Erythroblast (primary cell): ENCODE measurements around the gene NRG3.

ENCODE experiments used
- GATA1 ChIP-seq: IDR thresholded peaks from 2 replicates; pipeline ENCODE4 v1.6.1; 2011; ENCODE audit warnings: low read depth, mild to moderate bottlenecking, control low read depth, low read length, moderate library complexity
- POLR2A ChIP-seq: IDR thresholded peaks from 2 replicates; pipeline ENCODE4 v1.6.1; 2011; ENCODE audit warnings: mild to moderate bottlenecking, low read length

GRCh38 chr10:81984428-81984827 is 109.4 kb downstream of the NRG3 start:
- no peak for TF ChIP-seq POLR2A
- TF ChIP-seq GATA1: no peak
